Stimulated activated CD4-positive, alpha-beta T cell treated with anti-CD3 and anti-CD28 coated beads, TNF-alpha, amount 100 ng/mL, for 24 hours (primary cell): ENCODE data around the gene ZNF345.

ENCODE experiments used
- DNase-seq, 3 experiments: peaks; one replicate each; pipeline ENCODE4 v3.0.0-alpha.2; 2020; ENCODE audit warnings: low read depth in 3 of 3

Gene ZNF345

GRCh38 chr19:36916991-36917390 is 66.3 kb downstream of the ZNF345 start:
- DNase-seq, result no peak

GRCh38 chr19:36918090-36918489 is 67.4 kb downstream of the ZNF345 start:
- no peak for DNase-seq
